ENCODE measurements around the gene HDGFL3.
A peak's percentile ranks its signal among the peaks of the same experiment; 100 is the strongest.

HDGFL3 gene

DNA sequence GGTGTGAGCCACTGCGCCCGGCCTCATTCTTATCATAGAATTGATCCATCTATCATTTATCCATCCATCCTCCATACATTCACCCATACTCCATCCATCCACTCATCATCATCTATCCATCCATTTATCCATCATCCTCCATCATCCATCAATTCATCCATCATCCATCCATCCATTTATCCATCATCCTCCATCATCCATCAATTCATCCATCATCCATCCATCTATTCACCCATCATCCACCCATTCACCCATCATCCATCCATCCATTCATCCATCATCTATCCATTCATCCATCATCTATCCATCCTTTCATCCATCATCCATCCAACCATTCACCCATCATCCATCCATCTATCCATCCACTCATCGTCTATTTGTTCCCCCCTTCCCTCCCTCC lies 96.5 kb downstream of the HDGFL3 start:
- no peak overlapping the region for H3K14ac ChIP-seq (ENCODE audit: low read length in 2 of 2)
- no peaks in the 10 kb centered on the region for H3K9me3 ChIP-seq (ENCODE audit: control insufficient read depth, low read length)
- H2AK5ac ChIP-seq (ENCODE audit: low read length, severe bottlenecking), result no peak overlapping the region
- no peak overlapping the region for H3K9ac ChIP-seq (ENCODE audit: low read length)
- no peak for DNase-seq
- H2BK120ac ChIP-seq (ENCODE audit: low read depth, low read length), result no peak overlapping the region
- H2BK5ac ChIP-seq (ENCODE audit: low read depth, low read length, poor library complexity, severe bottlenecking), result no peak overlapping the region
- H3K4ac ChIP-seq (ENCODE audit: low read depth in 1 of 2, low read length in 2 of 2), result no peak overlapping the region
- no peak overlapping the region for H2BK12ac ChIP-seq (ENCODE audit: low read length in 2 of 2)
- H3K27ac ChIP-seq (ENCODE audit: low read length, poor library complexity, severe bottlenecking), result no peak overlapping the region
- 96% methylated on average over 2 of the region's 3 CpGs for WGBS
- H3K36me3 ChIP-seq (ENCODE audit: control insufficient read depth in 1 of 2, insufficient read depth in 2 of 2, low read depth in 1 of 2, low read length in 2 of 2), result peaks cover 0 to 3% of the 10 kb centered on the region in 2 experiments
- H3K27me3 ChIP-seq (ENCODE audit: control insufficient read depth in 1 of 2, insufficient read depth in 1 of 2, low read length in 2 of 2), result peaks cover 36 to 44% of the 10 kb centered on the region in 2 experiments
- no peak overlapping the region for H4K8ac ChIP-seq (ENCODE audit: low read length)
- H2BK15ac ChIP-seq (ENCODE audit: low read depth, poor library complexity, severe bottlenecking), result no peak overlapping the region
- H4K91ac ChIP-seq (ENCODE audit: low read length), result no peak overlapping the region
- no peaks in the 10 kb centered on the region for H3K79me1 ChIP-seq (replicated peaks; ENCODE audit: low read length, poor library complexity, severe bottlenecking)
- no peak overlapping the region for H3K23ac ChIP-seq (ENCODE audit: low read length in 2 of 2)
- H3K4me1 ChIP-seq (ENCODE audit: control insufficient read depth, insufficient read depth, low read depth, low read length), result peaks cover 22% of the 10 kb centered on the region
- H3K4me3 ChIP-seq (ENCODE audit: insufficient read depth in 1 of 2, low read depth in 1 of 2, low read length in 2 of 2), result no peak overlapping the region
- no peak overlapping the region for H3K4me2 ChIP-seq (ENCODE audit: low read length, poor library complexity, severe bottlenecking)
- no peak overlapping the region for H2AFZ ChIP-seq (ENCODE audit: low read depth, low read length)
- no peak overlapping the region for H3K18ac ChIP-seq (ENCODE audit: low read depth in 1 of 2, low read length in 2 of 2)

DNA sequence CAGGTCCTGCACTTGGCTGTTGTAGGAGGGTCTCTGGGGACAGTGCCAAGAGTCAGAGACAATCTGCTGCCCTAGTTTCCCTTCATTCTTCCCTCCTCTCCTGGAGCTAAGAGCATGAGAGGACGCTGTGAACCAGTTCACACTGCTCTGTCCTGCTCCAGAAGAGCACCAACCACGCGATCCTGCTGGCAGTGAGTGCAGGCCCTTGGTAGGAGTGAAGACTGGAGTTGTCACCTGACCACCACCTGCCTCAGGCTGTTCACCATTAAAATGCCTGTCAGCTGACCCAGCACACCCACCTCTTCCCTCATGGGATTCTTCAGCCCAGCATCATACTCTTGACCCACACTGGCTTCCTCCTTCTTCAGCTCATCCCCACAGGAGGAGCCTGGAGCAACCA lies 97.2 kb downstream of the HDGFL3 start:
- H4K91ac ChIP-seq (ENCODE audit: low read length), result peak overlapping the region; percentile 36
- H2BK5ac ChIP-seq (ENCODE audit: low read depth, low read length, poor library complexity, severe bottlenecking), result no peak overlapping the region
- no peak overlapping the region for H3K18ac ChIP-seq (ENCODE audit: low read depth in 1 of 2, low read length in 2 of 2)
- H3K27me3 ChIP-seq (ENCODE audit: control insufficient read depth in 1 of 2, insufficient read depth in 1 of 2, low read length in 2 of 2), result peaks cover 41 to 44% of the 10 kb centered on the region in 2 experiments
- no peak overlapping the region for H3K23ac ChIP-seq (ENCODE audit: low read length in 2 of 2)
- no peak overlapping the region for H3K4me3 ChIP-seq (ENCODE audit: insufficient read depth in 1 of 2, low read depth in 1 of 2, low read length in 2 of 2)
- H3K9ac ChIP-seq (ENCODE audit: low read length), result no peak overlapping the region
- H2BK12ac ChIP-seq (ENCODE audit: low read length in 2 of 2), result peak overlapping the region in 1 of 2 experiments; percentile 10
- peaks cover 22% of the 10 kb centered on the region for H3K4me1 ChIP-seq (ENCODE audit: control insufficient read depth, insufficient read depth, low read depth, low read length)
- no peak overlapping the region for H2AFZ ChIP-seq (ENCODE audit: low read depth, low read length)
- H3K36me3 ChIP-seq (ENCODE audit: control insufficient read depth in 1 of 2, insufficient read depth in 2 of 2, low read depth in 1 of 2, low read length in 2 of 2), result peaks cover 0 to 3% of the 10 kb centered on the region in 2 experiments
- no peak overlapping the region for H3K14ac ChIP-seq (ENCODE audit: low read length in 2 of 2)
- H4K8ac ChIP-seq (ENCODE audit: low read length), result peak overlapping the region; percentile 69
- no peaks in the 10 kb centered on the region for H3K9me3 ChIP-seq (ENCODE audit: control insufficient read depth, low read length)
- H3K27ac ChIP-seq (ENCODE audit: low read length, poor library complexity, severe bottlenecking), result no peak overlapping the region
- H2AK5ac ChIP-seq (ENCODE audit: low read length, severe bottlenecking), result no peak overlapping the region
- no peaks in the 10 kb centered on the region for H3K79me1 ChIP-seq (replicated peaks; ENCODE audit: low read length, poor library complexity, severe bottlenecking)
- no peak for DNase-seq
- peak overlapping the region in 1 of 2 experiments; percentile 51 for H3K4ac ChIP-seq (ENCODE audit: low read depth in 1 of 2, low read length in 2 of 2)
- H2BK15ac ChIP-seq (ENCODE audit: low read depth, poor library complexity, severe bottlenecking), result peak overlapping the region; percentile 4
- H3K4me2 ChIP-seq (ENCODE audit: low read length, poor library complexity, severe bottlenecking), result no peak overlapping the region
- no peak overlapping the region for H2BK120ac ChIP-seq (ENCODE audit: low read depth, low read length)
- WGBS, result 89% methylated on average over 3 of the region's 3 CpGs

DNA sequence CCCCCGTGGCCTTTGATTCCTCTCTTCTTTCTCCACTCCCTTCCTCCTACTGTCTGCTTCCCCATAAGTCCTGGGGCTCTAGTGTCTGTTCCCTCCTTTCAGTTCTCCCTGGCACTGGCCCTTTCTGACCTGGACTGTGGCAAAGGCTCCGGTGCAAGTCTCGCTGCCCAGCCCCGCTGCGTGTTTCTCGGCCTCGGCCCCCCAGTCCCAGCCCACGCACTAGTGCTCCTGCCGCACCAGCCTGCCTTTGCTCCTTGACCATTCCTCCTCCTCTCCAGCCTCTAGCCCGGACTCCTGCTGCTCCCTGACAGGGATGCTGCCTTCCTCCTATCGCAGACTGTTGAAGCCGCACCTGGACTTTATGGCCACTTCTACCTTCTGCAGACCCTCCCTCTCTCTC lies 98.1 kb downstream of the HDGFL3 start:
- Histone ChIP-seq H3K79me1 (replicated peaks; ENCODE audit: low read length, poor library complexity, severe bottlenecking) (no peaks in the 10 kb centered on the region), H3K9ac (ENCODE audit: low read length) (no peak overlapping the region), H3K4ac (ENCODE audit: low read depth in 1 of 2, low read length in 2 of 2) (no peak overlapping the region), H3K4me2 (ENCODE audit: low read length, poor library complexity, severe bottlenecking) (no peak overlapping the region), H2BK5ac (ENCODE audit: low read depth, low read length, poor library complexity, severe bottlenecking) (no peak overlapping the region), H2AFZ (ENCODE audit: low read depth, low read length) (no peak overlapping the region), H3K14ac (ENCODE audit: low read length in 2 of 2) (no peak overlapping the region), H2BK12ac (ENCODE audit: low read length in 2 of 2) (no peak overlapping the region), H3K4me3 (ENCODE audit: insufficient read depth in 1 of 2, low read depth in 1 of 2, low read length in 2 of 2) (no peak overlapping the region), H2AK5ac (ENCODE audit: low read length, severe bottlenecking) (no peak overlapping the region), H3K9me3 (ENCODE audit: control insufficient read depth, low read length) (no peaks in the 10 kb centered on the region), H3K27me3 (ENCODE audit: control insufficient read depth in 1 of 2, insufficient read depth in 1 of 2, low read length in 2 of 2) (peaks cover 41 to 44% of the 10 kb centered on the region in 2 experiments), H2BK120ac (ENCODE audit: low read depth, low read length) (no peak overlapping the region), H2BK15ac (ENCODE audit: low read depth, poor library complexity, severe bottlenecking) (no peak overlapping the region), H4K8ac (ENCODE audit: low read length) (no peak overlapping the region), H3K27ac (ENCODE audit: low read length, poor library complexity, severe bottlenecking) (no peak overlapping the region), H3K18ac (ENCODE audit: low read depth in 1 of 2, low read length in 2 of 2) (peak overlapping the region in 1 of 2 experiments; percentile 2), H3K36me3 (ENCODE audit: control insufficient read depth in 1 of 2, insufficient read depth in 2 of 2, low read depth in 1 of 2, low read length in 2 of 2) (peaks cover 0 to 3% of the 10 kb centered on the region in 2 experiments), H3K4me1 (ENCODE audit: control insufficient read depth, insufficient read depth, low read depth, low read length) (peaks cover 22% of the 10 kb centered on the region), H3K23ac (ENCODE audit: low read length in 2 of 2) (peak overlapping the region in 1 of 2 experiments; percentile 30), H4K91ac (ENCODE audit: low read length) (peak overlapping the region; percentile 6)
- DNase-seq, result no peak
- whole genome bisulfite sequencing, result 94% methylated on average over 12 of the region's 12 CpGs

DNA sequence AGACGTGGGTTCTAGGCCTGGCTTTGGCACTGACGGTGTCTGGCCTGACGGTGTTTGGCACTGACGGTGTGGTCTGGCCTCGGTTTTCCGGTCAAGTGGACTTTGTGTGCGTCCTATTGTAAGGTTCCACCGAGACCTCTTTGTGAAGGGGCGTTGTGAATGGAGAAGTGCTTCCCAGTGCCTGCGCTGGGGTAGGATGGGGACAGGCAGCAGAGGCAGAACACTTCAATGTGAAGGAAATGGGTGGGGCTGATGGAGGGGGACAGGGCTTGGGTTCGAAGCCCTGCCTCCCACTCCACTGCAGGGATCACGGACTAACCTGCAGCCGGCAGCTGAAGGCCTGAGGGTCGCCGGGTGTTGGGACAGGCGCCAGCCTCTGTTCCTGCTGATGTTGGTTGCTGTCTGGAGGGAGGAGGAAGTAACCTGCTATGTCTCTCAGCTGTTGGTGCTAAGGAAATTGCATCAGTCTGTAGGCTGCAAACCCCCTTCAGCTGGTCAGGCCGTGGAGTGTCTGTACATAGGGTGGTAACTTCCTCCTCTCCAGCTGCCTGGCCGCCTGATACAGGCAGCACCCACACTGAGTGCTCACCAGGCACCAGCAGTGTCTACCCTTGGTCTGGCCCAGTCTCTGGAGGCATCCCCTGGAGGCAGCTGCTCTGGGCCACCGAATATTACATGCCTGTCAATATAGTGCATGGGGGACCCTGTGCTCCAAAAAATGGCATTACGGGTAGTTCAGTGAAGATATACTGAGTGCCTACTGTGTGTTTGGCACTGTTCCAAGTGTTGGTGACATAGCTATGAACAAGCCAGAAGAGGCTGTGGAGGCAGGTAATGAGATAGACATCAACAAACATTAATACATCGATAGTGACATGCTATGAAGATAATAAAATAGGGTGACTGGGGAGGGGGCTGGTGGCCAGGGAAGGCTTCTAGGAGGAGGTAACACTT lies 99.1 kb downstream of the HDGFL3 start:
- no peak overlapping the region for H3K4me2 ChIP-seq (ENCODE audit: low read length, poor library complexity, severe bottlenecking)
- H2BK15ac ChIP-seq (ENCODE audit: low read depth, poor library complexity, severe bottlenecking), result no peak overlapping the region
- no peaks in the 10 kb centered on the region for H3K79me1 ChIP-seq (replicated peaks; ENCODE audit: low read length, poor library complexity, severe bottlenecking)
- H3K36me3 ChIP-seq (ENCODE audit: control insufficient read depth in 1 of 2, insufficient read depth in 2 of 2, low read depth in 1 of 2, low read length in 2 of 2), result peaks cover 0 to 3% of the 10 kb centered on the region in 2 experiments
- H3K9me3 ChIP-seq (ENCODE audit: control insufficient read depth, low read length), result no peaks in the 10 kb centered on the region
- H2BK5ac ChIP-seq (ENCODE audit: low read depth, low read length, poor library complexity, severe bottlenecking), result no peak overlapping the region
- H3K9ac ChIP-seq (ENCODE audit: low read length), result no peak overlapping the region
- no peak overlapping the region for H3K23ac ChIP-seq (ENCODE audit: low read length in 2 of 2)
- H3K4me3 ChIP-seq (ENCODE audit: insufficient read depth in 1 of 2, low read depth in 1 of 2, low read length in 2 of 2), result no peak overlapping the region
- WGBS, result 67% methylated on average over 21 of the region's 21 CpGs
- peak overlapping the region in 1 of 2 experiments; percentile 18 for H3K14ac ChIP-seq (ENCODE audit: low read length in 2 of 2)
- peak overlapping the region; percentile 27 for H2BK120ac ChIP-seq (ENCODE audit: low read depth, low read length)
- H2AFZ ChIP-seq (ENCODE audit: low read depth, low read length), result no peak overlapping the region
- peak overlapping the region; percentile 55 for H4K8ac ChIP-seq (ENCODE audit: low read length)
- peak overlapping the region in 1 of 2 experiments; percentile 79 for H3K4ac ChIP-seq (ENCODE audit: low read depth in 1 of 2, low read length in 2 of 2)
- peak overlapping the region; percentile 64 to 71 for H3K18ac ChIP-seq (ENCODE audit: low read depth in 1 of 2, low read length in 2 of 2)
- H3K27ac ChIP-seq (ENCODE audit: low read length, poor library complexity, severe bottlenecking), result no peak overlapping the region
- H2BK12ac ChIP-seq (ENCODE audit: low read length in 2 of 2), result peak overlapping the region in 1 of 2 experiments; percentile 15
- H2AK5ac ChIP-seq (ENCODE audit: low read length, severe bottlenecking), result no peak overlapping the region
- H4K91ac ChIP-seq (ENCODE audit: low read length), result peak overlapping the region; percentile 85
- H3K4me1 ChIP-seq (ENCODE audit: control insufficient read depth, insufficient read depth, low read depth, low read length), result peaks cover 22% of the 10 kb centered on the region
- DNase-seq, result peak; percentile 55
- peaks cover 46 to 52% of the 10 kb centered on the region in 2 experiments for H3K27me3 ChIP-seq (ENCODE audit: control insufficient read depth in 1 of 2, insufficient read depth in 1 of 2, low read length in 2 of 2)
